ENCODE measurements around the gene ABHD16A.

The ABHD16A gene

DNA sequence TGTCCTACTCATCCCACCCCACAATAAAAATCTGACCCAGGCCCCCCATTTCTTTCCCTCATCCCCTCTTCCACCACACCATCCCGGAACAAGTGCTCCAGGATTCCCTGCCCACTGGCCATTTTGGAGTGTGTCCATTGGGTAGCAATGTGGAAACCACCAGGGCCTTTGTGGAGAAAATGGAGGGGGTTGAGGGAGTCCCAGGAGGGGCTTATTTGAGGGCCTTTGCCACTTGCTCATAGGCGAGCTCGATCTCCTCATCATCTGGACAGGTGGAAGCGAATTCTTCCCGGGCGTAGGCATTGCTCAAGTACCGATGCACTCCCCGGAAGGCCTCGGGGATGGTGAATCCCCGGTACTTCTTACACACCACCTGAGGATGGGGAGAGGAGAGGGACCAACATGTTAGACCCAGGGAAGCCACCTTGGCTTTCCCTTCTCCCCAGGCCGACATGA, 27.5 kb upstream of the ABHD16A start:
- DNase-seq: no peak

GRCh38 chr6:31729979-31730630, 27.0 kb upstream of the ABHD16A start:
- DNase-seq: no peak

- DNase-seq: no peak
Observed at GRCh38 chr6:31729515-31729978, 26.4 kb upstream of the ABHD16A start.

GRCh38 chr6:31728767-31729514, 25.8 kb upstream of the ABHD16A start, which contains the start of gene DDAH2:
Gene DDAH2, minus strand, starts transcription at chr6:31729299. Its CDS starts 138 bp downstream, at chr6:31729161.
- DNase-seq: no peak

DNA sequence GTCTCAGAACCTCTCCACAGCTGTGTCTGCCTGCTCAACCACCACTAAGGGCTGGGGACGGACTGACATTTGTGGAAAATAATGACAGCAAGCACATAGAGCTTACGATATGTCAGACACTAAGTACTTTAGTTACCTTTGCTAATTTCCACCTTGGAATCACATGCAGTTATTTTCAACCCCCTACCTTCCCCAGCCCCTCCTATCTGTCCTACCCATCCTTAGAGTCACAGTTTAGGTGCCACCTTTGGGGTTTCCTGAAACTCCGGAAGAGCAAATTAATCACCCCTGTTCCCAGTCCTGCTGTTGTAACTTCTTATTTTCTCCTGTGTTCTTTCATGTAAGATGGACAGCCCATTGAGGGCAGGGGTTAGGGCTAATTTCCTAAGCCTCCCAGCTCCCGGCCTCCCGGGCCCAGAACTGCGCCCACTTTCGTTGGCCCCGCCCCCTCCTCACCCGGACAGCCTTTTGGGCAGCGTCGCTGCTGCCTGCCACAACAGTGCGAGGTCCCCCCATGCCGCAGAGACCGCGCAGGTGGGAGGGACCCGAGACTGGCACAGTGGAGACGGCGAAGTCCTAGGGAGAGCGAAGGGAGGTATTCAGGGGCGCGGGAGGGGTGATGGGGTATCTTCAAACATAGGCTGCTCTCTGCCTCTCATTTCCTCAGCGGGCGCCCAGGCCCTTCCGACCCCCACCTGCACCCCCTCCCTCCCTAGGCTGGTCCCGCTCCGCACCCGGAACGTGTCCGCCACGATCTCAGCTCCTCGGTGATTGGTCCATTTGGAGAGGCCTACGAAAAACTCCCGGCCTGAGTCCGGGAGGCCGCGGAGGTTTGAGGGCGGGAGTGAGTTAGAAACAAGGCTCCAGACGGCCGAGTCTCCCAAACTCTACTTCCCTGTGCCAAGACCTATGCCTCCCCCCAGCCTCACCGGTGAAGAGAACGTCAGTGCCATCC, 24.9 kb upstream of the ABHD16A start:
- no peak for DNase-seq

GRCh38 chr6:31727034-31727716, 24.1 kb upstream of the ABHD16A start:
- no peak for DNase-seq

DNA sequence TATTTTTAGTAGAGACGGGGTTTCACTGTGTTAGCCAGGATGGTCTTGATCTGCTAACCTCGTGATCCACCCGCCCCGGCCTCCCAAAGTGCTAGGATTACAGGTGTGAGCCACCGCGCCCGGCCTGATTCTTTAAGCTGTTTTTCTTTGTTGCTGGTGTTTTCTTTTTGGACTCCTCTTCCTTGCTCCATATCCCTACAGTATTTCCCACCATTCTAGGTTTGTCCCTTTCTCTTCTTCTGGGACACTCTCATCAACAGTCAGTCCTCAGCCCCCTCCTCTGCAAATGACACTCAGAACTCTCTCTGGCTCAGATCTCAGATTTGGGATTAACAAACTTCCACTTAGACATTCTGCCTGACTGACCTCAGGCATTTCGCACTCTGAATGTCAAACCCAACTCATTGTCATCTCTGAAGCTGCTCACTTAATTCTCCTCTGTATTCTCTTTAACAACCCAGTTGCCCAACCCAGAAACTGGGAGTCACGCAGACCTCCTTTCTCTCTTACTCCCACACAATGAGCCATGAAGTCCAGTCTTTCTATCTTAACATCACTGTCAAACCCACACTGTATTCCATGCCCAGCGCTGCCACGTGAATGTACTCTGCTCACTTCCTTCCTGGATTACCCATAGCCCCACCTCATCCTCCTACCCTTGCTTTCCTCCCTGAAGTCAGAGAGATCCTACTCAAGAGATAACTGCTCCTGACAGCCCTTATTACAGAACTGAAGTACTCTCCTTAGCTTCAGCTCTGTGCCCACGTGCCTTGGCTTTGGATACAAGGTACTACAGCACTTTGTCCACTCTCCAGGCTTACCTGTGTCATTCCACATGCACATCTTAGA, 22.6 kb upstream of the ABHD16A start:
- no peak for DNase-seq

GRCh38 chr6:31723980-31724691, 21.0 kb upstream of the ABHD16A start:
- DNase-seq: no peak

- no peak for DNase-seq
Observed at GRCh38 chr6:31723245-31723979, 20.3 kb upstream of the ABHD16A start, which contains the start of gene MPIG6B. Gene MPIG6B, plus strand, starts transcription at chr6:31723373. Its CDS starts 11 bp downstream, at chr6:31723384.

DNA sequence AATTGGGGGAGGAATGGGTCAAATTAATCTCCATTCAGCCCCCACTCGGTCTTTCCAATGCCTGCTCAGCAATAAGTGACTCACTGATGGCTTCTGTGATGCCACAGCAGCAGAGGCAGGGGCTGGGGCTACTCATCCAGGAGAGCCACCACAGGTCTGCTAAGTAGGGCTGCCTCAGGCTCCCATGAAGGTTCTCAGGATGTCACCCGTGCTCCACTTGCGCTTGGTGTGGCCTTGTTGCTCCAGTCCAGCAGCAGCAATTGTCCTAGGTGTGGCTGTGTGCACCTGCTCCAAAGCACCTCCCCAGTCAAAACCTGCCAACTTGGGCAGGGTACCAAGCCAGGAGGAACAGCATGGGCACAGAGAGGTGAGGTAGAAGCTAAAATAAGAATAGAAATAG, 19.0 kb upstream of the ABHD16A start:
- DNase-seq: no peak

DNA sequence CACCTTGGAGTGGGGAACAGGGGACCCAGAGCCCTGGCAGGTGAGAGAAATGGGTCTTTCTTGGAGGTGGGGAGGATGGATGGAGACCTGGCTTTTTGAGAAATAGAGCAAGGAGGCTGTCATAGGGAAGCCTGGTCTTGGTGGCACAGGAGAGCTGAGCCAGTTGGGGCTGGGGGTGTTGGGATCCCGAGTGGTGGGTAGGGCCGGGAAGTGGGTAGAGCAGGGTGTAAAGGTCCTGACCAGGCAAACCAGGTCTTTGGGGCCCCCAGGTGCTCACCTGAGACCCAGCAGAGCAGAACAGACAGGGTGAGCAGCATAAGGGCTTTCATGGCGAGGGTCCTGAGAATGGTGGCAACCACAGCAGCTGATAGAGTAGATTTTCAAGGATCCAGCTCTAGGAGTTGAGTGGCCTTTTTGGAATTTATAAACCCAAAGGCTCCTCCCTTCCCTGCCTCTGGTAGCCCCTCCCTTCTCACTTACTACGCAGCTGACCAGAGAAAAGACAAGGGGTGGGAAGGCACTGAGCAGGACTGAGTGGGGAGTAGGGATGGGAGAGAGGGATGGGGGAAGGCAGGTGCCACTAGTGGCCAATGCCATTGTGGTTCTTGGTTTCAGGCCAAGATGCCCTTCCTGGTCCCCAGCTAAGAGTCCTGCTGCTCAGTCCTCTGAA, 18.4 kb upstream of the ABHD16A start, which contains the start of gene LY6G6C:
LY6G6C (minus strand) TSS at position 396 of the 670 bp plus-strand sequence; CDS start at position 329, 67 bp downstream.
- DNase-seq: no peak

GRCh38 chr6:31720196-31720770, 17.2 kb upstream of the ABHD16A start:
- no peak for DNase-seq

- DNase-seq: no peak
Observed at GRCh38 chr6:31719001-31719400, 15.9 kb upstream of the ABHD16A start.

DNA sequence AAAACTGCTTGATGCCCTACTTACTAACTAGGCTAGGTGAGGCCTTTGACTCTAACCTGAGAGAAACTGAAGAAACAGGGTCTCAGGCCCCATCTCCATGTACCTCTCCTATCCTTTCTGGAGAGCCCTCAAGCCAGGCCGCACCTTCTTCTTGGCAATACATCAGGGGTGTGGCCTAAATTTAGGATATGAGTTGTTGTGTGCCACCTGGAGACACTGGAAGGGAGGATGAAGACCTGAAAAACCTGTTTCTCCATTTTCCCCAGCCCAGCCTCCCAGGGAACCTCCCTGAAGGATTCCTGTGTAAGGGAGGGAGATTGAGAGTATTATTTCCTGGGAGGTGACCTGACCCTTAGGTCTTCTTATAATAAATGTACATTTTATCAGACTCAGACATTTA, 15.1 kb upstream of the ABHD16A start:
- DNase-seq: no peak

DNA sequence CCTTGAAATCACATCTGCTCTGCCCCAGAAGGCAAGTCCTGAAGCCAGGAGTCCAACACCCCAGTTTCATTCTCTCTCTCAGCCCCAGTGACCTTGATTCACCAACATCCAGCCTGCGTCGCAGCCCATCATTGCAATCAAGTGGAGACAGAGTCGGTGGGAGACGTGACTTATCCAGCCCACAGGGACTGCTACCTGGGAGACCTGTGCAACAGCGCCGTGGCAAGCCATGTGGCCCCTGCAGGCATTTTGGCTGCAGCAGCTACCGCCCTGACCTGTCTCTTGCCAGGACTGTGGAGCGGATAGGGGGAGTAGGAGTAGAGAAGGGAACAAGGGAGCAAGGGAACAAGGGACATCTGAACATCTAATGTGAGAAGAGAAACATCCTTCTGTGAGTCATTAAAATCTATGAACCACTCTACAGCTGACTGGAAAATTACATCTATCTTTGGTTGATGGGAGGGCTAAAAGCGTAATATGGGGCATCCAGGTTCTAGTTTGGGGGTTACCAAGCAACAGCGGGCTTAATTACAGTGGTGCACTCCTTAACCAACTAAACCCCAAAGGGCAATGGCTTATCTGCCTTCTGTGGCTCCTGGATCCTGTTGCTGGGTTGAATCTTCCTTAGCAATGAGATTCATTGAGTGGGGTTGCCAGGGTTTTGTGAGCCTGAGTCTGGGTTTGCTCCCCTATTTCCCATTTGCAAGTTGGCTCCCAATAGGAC, 14.5 kb upstream of the ABHD16A start:
- DNase-seq: no peak

DNA sequence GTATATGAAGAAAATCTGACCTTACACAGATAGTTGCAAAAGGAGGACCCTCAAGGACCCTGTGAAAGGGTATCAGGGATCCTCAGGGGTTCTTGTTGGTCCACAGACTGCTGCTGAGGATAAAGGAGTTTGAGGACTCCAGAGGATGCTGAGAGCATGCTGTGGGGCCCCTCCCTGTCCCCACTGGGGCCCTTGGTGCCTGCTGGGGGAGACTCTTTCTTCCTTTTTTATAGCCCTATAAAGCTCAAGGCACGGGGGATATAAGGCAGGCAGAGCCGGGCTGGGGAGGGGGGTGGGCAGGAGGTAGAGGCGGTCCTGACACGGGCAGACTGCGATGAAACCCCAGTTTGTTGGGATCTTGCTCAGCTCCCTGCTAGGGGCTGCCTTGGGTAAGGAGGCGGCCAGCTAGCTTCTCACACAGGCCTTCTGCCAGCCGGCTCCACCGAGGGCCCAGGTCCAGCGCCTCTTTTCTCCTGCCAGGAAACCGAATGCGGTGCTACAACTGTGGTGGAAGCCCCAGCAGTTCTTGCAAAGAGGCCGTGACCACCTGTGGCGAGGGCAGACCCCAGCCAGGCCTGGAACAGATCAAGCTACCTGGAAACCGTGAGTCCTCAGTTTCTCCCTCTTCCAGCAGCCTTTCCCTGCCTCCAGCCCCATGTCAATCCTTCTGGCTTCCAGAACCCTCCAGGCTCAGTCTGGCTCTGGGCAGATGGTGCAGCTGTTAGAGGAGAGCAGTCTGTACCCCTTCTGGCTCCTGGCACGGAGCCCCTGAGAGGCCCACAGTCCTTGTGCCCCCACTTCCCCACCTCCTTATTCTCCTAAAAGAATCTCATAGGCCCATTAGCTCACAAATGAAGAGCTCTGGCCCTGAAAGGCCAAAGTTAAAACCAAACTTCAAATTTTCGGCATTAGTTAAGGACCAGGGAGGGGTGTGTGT, 12.2 kb upstream of the ABHD16A start, which contains the start of gene LY6G6D:
LY6G6D (plus strand) TSS at position 327 of the 937 bp plus-strand sequence; CDS start at position 335, 8 bp downstream.
- DNase-seq: no peak

All from NCI-H2107 (cell line).